Right ventricle myocardium superior (tissue), 1 donor: ENCODE data around the gene SLFN13. TPM values are rescaled to one million over a fixed set of nuclear protein-coding genes. Genes with fewer than 3 reads are reported as not detected.
"Not testable (repeated sequence)": the region's sequence is repeated elsewhere in the genome, so short reads cannot be mapped to it uniquely, and the experiment has no call there.

Source experiments
- ATAC-seq: fragments of 200-7000 bp; cut with Tn5 transposase; one replicate; pipeline ENCODE4 v1.9.1; 2020; ENCODE audit warnings: mild to moderate bottlenecking; ENCODE audit not compliant: poor library complexity
- DNase-seq: peaks from one replicate; pipeline ENCODE4 v3.0.0-alpha.2; 2020
- intact Hi-C: fragments of 100-400 bp; cut with DNase I; formaldehyde crosslinking; loops from one replicate; pipeline ENCODE4 v1.11.2; 2022
- total RNA-seq: library from RNA; stranded (reverse); fragmentation: NEBNext Ultra II Directional; extraction: Animal tissue kit (Norgen Biotek cat#: 25700); gene quantifications from one replicate; pipeline ENCODE4 v1.2.1, GENCODE V29; 2021
- donor health status: DM: no; HTN: yes; CAD: no; lungs with severe emphysema.

SLFN13 gene
- total RNA-seq, 1 donor from 2014 or later, result 5.4 TPM

DNA sequence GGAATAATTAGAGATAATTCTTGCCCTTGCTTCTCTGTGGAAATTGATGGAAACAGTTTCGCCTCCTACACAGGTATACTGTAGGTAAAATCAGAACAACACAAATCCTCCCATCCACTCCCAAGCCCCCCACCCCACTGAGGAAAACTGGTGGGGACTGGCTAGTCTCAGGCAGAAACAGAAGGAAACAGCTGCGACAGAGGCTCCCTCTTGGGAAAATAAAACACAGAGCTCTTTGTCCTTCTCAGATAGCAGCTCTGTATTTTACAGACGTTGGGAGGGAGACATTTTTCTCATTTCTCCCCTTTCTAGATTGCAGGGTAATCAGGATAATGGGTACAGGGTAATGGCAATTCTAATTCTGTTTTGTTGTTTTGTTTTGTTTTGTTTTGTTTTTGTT is 1.1 kb downstream of the SLFN13 start:
- DNase-seq (no peak), ATAC-seq (no peak)
- intact Hi-C loops, result no loop called here

DNA sequence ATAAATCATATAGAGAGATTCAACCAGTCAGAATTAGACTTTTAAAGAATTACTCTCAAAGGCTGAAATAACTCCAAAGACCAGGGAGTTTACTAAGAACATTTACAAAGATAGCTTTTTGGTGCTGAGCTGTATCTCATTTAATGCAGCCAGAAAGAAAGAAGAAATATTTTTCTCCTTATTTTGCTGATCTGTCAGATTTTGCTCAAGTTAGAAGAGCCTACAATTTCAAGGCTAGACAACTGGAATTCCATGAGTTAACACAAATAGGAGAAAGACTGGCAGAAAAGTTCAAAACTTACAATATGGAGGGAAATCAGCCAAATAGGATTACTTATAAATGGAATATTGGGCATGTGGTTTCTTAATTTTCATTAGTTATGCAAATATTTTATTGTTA is 10.1 kb downstream of the SLFN13 start:
- DNase-seq (no peak), ATAC-seq (no peak)
- intact Hi-C loops, result no loop called here

DNA sequence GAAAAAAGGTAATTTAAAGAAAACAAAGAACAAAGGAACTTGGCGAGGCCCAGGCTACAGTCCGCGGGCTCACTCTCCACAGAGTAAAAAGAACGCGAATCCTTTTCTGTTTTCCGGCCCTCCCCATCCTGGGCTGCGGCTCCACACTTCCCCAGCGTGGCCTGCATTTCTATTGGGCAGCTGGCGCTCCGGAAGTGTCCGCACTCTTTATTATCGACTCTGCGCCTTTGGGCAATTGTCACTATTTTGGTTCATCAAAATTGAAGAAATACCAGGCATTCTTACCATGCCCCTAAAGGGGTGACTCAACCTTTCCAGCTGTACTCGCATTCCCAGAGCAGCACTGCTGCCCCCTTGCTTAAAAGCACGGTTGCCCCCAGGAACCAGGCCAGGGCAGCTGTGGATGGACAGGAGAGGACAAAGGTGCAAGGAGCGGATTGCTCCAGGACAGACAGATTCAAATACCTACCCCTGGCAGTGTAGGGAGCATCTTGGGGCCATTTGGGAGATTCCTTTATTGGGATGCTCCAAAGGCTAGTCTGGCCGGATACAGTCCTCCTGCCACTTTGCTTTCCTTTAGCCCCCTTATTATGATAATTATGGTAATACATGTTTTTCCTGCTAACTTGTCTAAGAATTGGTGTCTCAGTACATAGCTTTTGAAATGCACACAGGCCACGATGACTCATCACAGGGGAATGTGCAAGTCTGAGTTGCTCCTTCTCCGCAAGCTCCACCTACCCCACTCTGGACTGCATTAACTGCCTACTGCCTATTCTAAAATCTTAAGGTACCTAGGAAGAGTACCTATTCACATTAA is 15.3 kb downstream of the SLFN13 start:
- DNase-seq, result peak; percentile 74
- ATAC-seq, result peak; percentile 94
- intact Hi-C loops, result no loop called here

DNA sequence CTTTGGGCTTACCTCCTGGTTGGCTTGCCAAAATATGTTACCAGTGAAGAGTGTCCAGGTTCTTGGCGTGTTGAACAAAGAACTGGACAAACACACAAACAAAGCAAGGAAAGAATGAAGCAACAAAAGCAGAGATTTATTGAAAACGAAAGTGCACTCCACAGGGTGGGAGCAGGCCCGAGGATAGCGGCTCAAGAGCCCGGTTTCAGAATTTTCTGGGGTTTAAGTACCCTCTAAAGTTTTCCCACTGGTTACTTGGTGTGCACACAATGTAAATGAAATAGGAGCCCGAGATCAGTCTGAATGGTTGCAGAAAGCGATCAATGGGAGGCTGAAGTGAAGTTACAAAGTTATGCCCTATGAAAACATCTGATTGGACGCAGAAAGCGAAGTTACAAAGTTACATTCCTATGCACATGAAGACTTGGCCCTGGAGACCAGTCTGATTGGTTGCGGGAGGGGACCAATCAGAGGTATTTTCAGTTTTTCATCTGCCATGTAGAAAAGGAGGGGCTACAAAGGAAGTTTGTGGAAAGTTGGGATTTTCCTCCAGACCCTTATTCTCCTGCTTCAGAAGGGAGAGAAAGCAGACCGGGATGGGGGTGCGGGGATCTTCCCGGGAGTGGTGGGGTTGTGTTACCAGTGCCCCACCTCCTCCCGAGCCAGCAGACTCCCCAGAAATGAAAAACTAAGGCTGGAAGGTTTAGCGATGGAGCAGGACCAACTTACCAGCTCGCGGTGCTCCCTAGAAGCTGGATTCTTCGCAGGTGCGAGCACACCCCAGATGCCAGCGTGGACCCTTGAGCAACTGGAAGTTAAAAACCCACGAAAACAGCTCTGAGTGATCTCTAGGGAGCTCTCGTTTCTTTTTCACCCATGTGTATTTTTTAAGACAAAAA is 16.1 kb downstream of the SLFN13 start, which contains the start of gene SLFN12:
SLFN12 (minus strand) TSS at position 325 of the 899 bp plus-strand sequence. CDS start 9,472 bp downstream, outside the sequence.
- intact Hi-C loops, result no loop called here
- ATAC-seq (peak; percentile 91), DNase-seq (peak; percentile 64)

DNA sequence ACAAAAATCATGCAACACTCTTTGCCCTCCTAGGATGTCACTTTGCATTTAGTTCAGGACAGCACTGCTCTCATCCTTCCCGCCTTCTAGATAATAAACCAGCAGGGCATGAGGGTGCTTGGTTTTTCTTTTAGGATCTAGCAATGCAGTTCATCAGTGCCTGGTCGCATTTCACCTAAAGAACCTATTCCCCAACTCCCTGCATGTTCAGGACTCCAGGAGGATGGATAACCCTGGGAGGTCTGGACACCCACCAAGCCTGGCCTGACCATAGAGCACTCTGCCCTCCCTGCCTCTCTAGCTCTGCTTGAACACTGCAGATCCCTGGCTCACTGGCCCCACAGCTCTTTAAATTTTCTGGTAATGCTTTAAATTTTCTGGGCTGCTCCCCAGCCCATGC is 18.9 kb downstream of the SLFN13 start:
- no peak for ATAC-seq
- intact Hi-C loops, result loop anchor here (10.0 kb wide), 2 partner anchors 55 to 65 kb away; no protein-coding TSS in a partner anchor
- no peak for DNase-seq

DNA sequence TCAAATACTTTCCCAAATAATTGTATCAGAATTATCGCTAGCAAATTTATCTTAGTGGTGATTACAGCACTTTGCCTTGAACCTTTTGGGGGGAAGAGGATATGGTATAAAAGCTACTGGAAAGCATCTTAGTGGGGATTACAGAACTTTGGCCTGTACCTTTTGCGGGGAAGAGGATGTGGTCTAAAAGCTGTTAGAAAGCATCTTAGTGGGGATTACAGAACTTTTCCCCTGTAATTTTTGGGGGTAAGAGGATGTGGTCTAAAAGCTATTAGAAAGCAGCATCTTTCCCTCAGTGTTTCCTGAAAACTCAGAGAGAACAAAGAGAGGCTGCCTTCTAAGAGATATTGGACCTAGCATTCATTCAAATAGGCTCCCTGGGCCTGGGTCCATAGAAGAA is 20.3 kb downstream of the SLFN13 start:
- DNase-seq (no peak), ATAC-seq (no peak)

DNA sequence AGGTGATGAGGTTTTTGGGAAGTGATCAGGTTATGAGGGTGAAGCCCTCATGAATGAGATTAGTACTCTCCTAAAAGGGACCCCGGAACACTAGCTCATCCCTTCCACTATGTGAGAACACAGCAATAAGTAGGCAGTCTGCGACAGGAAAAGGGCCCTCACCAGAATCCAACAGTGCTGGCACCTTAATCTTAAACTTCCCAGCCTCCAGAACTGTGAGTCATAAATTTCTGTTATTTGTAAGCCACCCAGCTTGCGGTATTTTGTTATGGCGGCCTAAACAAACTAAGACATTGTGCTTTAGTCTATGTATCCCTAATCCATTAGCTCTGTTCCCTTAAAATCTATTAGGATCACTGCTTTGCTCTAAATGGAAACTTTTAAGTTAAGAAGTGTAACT is 24.8 kb downstream of the SLFN13 start:
- intact Hi-C loops, result loop anchor here (10.0 kb wide), 2 partner anchors 59 to 61 kb away; no protein-coding TSS in a partner anchor
- DNase-seq (no peak), ATAC-seq (no peak)

More for the DNA sequence above, 20.3 kb downstream of the SLFN13 start:
- intact Hi-C loops, result loop anchor here (10.0 kb wide), 2 partner anchors 57 to 63 kb away; no protein-coding TSS in a partner anchor

DNA sequence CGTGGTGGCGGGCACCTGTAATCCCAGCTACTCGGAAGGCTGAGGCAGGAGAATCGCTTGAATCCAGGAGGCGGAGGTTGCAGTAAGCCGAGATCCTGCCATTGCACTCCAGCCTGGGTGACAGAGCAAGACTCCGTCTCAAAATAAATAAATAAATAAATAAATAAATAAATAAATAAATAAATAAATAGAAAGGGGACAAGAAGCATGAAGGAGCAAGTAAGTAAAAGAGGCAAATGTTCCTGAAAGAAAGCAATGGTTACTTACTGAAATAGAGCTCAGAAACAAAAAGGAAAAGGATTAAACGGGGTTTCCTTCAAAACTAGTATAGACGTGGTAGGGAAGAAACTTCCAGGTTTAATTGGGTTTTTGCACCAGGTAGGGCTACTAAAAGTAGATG is 27.5 kb downstream of the SLFN13 start:
- intact Hi-C loops, result loop anchor here (10.0 kb wide), 2 partner anchors 56 to 64 kb away; no protein-coding TSS in a partner anchor
- not testable (repeated sequence) for ATAC-seq, DNase-seq

DNA sequence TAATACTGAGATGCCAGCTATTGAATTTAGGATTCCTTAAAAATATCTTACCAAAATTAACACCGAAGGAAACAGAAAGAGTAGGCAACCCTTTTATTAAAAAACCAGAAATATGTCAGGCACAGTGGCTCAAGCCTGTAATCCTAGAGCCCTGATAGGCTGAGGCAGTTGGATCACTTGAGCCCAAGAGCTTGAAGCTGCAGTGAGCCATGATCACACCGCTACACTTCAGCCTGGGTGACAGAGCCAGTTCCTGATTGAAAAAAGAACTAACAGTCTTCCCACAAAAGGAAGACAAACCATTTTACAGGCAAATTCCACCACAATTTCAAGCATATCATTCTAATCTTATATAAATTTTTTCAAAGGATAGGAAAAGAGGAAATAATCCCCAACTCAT is 31.9 kb downstream of the SLFN13 start:
- DNase-seq, result no peak
- no peak for ATAC-seq
- intact Hi-C loops, result no loop called here

DNA sequence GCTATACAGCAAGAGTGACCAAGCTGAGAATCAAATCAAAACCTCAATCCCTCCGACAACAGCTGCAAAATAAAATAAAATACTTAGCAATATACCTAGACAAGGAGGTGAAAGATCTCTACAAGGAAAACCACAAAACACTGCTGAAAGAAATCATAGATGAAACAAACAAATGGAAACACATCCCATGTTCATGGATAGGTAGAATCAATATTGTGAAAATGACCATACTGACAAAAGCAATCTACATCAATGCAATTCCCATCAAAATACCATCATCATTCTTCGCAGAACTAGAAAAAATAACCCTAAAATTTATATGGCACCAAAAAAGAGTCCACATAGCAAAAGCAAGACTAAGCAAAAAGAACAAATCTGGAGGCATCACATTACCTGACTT is 33.9 kb downstream of the SLFN13 start:
- ATAC-seq, DNase-seq, intact Hi-C loops: not testable (repeated sequence)

DNA sequence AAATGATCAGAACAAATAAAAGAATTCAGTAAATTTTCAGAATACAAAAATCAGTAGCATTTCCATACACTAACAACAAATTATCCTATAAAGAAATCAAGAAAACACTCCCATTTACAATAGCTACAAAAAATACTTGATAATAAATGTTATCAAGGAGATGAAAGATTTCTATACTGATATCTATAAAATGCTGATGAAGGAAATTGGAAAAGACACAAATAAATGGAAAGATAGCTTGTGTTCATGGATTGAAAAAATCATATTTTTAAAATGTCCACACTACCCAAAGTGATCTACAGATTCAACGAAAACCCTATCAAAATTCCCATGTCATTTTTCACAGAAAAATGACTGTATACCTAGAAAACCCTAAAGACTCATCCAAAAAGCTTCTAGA is 34.3 kb downstream of the SLFN13 start:
- ATAC-seq, result no peak
- intact Hi-C loops, result no loop called here

DNA sequence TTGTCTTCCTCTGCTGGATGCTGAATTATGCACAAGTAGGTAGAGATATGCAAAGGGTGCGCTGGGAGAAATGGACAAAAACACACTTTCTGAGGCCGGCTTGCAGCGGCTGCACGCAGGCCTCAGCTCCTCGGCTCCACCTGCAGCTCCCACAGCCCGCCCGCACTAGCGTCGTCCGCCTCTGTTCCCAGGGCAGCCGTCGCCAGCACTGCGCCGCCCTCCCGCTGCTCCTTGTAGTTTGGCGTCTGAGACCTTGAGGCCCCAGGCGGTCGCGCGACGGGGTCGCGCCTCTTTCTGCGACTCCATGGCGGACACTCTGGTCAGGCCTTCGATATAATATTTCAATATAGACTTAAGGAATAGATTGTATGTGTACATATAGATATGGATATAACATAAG is 41.0 kb downstream of the SLFN13 start:
- no peak for DNase-seq
- no peak for ATAC-seq
- intact Hi-C loops, result no loop called here

More for the DNA sequence above, 34.3 kb downstream of the SLFN13 start:
- no peak for DNase-seq

DNA sequence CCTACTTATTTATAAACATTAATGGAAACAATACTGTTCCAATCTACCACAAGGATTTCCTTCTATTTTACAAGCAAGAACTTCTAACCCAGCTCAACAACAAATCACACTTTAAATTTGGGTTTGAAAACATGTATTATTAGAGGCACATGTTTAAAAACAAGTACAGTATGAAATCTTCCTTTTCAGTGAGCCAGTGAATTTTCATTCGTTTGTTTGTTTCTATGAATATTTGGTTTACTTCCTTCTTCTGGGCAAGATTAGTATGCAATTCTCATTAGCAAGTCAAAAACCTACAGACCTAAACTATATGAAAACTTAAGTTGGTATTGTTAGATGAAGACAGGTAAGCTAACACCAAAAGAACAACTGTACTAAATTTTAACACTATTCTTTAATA is 42.0 kb downstream of the SLFN13 start:
- DNase-seq, result no peak
- no peak for ATAC-seq
- intact Hi-C loops, result no loop called here

DNA sequence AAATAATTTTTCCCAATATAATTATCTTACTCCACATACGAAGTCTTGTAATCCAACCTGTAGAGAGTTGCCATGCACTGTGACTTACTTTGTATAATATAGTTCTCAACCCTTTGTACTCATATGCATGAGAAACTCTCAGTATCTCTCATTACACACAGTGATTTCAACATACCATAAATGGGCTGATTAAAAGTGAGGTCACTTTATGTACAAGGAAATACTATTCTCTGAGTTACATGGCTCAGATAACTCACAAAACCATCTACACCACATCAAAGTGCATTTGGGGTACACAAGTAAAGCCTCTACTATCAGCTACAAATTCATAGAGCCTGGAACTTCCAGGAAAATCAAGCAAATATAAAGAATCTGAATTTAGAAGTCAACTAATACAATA is 44.2 kb downstream of the SLFN13 start:
- intact Hi-C loops, result no loop called here
- DNase-seq (no peak), ATAC-seq (no peak)

DNA sequence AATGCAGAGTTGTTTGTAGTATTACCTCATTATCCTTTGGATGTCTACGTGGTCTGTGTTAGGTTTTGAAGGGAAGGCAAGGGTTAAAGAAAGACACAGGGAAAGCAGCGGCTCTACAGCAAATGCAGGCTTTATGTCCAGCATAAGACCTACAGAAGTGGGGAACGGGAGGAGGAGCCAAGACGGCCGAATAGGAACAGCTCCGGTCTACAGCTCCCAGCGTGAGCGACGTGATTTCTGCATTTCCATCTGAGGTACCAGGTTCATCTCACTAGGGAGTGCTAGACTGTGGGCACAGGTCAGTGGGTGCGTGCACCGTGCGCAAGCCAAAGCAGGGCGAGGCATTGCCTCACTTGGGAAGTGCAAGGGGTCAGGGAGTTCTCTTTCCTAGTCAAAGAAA is 54.8 kb downstream of the SLFN13 start:
- DNase-seq, ATAC-seq, intact Hi-C loops: not testable (repeated sequence)

DNA sequence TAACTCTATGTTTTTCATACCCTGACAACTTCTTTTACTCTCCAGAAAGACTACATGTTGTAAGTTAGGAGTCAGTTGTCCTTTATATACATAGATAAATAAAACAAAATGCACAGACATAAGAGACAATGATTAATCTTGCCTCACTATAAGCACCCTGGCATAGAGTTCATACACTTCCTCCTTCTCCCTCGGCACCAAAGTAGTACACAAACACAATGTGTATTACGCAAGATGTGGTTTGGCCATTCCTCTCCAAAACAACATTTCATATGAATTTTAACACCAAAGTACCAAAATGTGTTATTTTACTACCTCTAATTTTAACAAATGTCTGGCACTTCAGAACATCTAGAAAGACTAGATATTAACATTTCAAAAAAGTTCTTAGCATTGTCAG is 57.9 kb downstream of the SLFN13 start:
- intact Hi-C loops, result no loop called here
- no peak for DNase-seq
- ATAC-seq, result no peak

DNA sequence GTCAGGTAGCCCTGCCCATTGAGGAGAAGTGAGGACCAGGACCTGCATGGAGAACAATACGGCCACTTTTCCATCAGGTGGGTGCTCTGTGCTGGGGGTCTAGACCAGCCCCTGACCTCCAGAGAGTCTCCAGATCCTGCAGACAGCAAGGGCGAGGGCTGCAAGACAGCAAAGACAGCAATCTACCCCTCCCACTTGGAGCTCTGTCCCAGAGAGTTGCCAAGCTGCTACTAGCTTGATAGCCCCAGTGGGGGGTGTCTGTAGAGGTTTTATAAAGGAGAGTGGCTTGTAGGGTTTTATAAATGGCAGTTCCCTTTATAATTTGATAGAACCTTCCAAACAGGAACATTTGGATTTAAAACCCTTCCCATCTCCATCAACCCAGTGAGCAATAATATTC is 58.4 kb downstream of the SLFN13 start:
- intact Hi-C loops, result no loop called here
- DNase-seq, result no peak
- ATAC-seq, result no peak

DNA sequence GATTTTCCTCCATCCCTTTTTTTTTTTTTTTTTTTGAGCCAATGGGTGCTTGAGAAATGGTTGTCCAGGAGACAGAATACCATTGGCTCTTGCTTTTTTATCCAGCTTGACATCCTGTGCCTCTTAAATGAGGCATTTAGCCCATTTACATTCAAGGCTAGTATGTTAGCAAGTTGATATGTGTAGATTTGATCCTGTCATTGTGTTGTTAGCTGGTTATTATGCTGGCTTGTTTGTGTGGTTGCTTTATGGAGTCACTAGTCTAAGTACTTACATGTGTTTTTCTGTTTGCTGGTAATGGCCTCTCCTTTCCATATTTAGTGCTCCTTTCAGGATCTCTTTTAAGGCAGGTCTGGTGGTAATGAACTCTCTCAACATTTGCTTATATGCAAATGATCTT is 61.1 kb downstream of the SLFN13 start:
- ATAC-seq (no peak), DNase-seq (no peak)
- intact Hi-C loops, result no loop called here
